Measurements from ENCODE around the gene HPD. TPM values are rescaled to one million over a fixed set of nuclear protein-coding genes. Genes with fewer than 3 reads are reported as not detected.
A peak's percentile ranks its signal among the peaks of the same experiment; 100 is the strongest.

The HPD gene
- total RNA-seq (2021; fragmentation: NEBNext Ultra II Directional; extraction: Animal tissue kit (Norgen Biotek cat#: 25700)) = under 1 TPM in 4 of 6 experiments, not detected in 2; 0.14 to 0.25 (median 0.21) TPM
- long read RNA-seq = 0 reads

GRCh38 chr12:121858662-121859572, at the start of gene HPD:
Gene HPD, minus strand, starts transcription at chr12:121858859. Its CDS starts 36 bp downstream, at chr12:121858823.
- H3K27me3 Mint-ChIP-seq (ENCODE audit: insufficient read depth) = peaks cover 16% of the 10 kb centered on the region
- peak within 1 kb of the TSS; percentile 72 for H3K27ac Mint-ChIP-seq

GRCh38 chr12:121905746-121906145, 47.1 kb upstream of the HPD start:
- TF ChIP-seq CTCF (IDR thresholded peaks at IDR 0.05) = no peak
- Mint-ChIP-seq H3K9me3 (no peaks in the 10 kb centered on the region), H3K27ac (no peak overlapping the region; the same call in 1 of the 2 replicates), H3K4me1 (ENCODE audit: low read depth) (peaks cover 7% of the 10 kb centered on the region), H3K36me3 (ENCODE audit: low read depth) (peaks cover 30% of the 10 kb centered on the region), H3K4me3 (no peak overlapping the region; the same call in 1 of the 2 replicates), H3K27me3 (ENCODE audit: insufficient read depth) (no peaks in the 10 kb centered on the region)
- peak; percentile 59 for DNase-seq

More at GRCh38 chr12:121858662-121859572, at the start of gene HPD:
- DNase-seq = peak; percentile 74
- no peak for TF ChIP-seq CTCF (IDR thresholded peaks at IDR 0.05)
- Mint-ChIP-seq H3K36me3 (ENCODE audit: low read depth) (no peaks in the 10 kb centered on the region), H3K4me3 (peak within 1 kb of the TSS; percentile 14; the same call in 1 of the 2 replicates), H3K4me1 (ENCODE audit: low read depth) (peaks cover 28% of the 10 kb centered on the region), H3K9me3 (no peaks in the 10 kb centered on the region)

GRCh38 chr12:121903202-121903601, 44.5 kb upstream of the HPD start:
- no peak for DNase-seq
- TF ChIP-seq CTCF (IDR thresholded peaks at IDR 0.05) = no peak
- Mint-ChIP-seq H3K4me3 (no peak overlapping the region), H3K27me3 (ENCODE audit: insufficient read depth) (peaks cover 2% of the 10 kb centered on the region; the same call in 1 of the 2 replicates), H3K9me3 (no peaks in the 10 kb centered on the region), H3K27ac (no peak overlapping the region), H3K36me3 (ENCODE audit: low read depth) (peaks cover 29% of the 10 kb centered on the region), H3K4me1 (ENCODE audit: low read depth) (peaks cover 7% of the 10 kb centered on the region)

- Mint-ChIP-seq H3K4me1 (ENCODE audit: low read depth) (peaks cover 6% of the 10 kb centered on the region), H3K27me3 (ENCODE audit: insufficient read depth) (peaks cover 2% of the 10 kb centered on the region; the same call in 1 of the 2 replicates), H3K9me3 (no peaks in the 10 kb centered on the region), H3K27ac (no peak overlapping the region), H3K4me3 (no peak overlapping the region), H3K36me3 (ENCODE audit: low read depth) (peaks cover 32% of the 10 kb centered on the region)
- no peak for TF ChIP-seq CTCF (IDR thresholded peaks at IDR 0.05)
- DNase-seq = no peak
Measured at GRCh38 chr12:121899590-121899989, 40.9 kb upstream of the HPD start.

- no peak overlapping the region for H3K27ac Mint-ChIP-seq
- no peak overlapping the region for H3K4me3 Mint-ChIP-seq
- H3K27me3 Mint-ChIP-seq (ENCODE audit: insufficient read depth) = peaks cover 3% of the 10 kb centered on the region; the same call in 1 of the 2 replicates
- DNase-seq = no peak
- no peaks in the 10 kb centered on the region for H3K9me3 Mint-ChIP-seq
- H3K4me1 Mint-ChIP-seq (ENCODE audit: low read depth) = peaks cover 19% of the 10 kb centered on the region
- peaks cover 40% of the 10 kb centered on the region for H3K36me3 Mint-ChIP-seq (ENCODE audit: low read depth)
- no peak for TF ChIP-seq CTCF (IDR thresholded peaks at IDR 0.05)
Measured at GRCh38 chr12:121898287-121898686, 39.6 kb upstream of the HPD start.
